HG03095 (cell line): ENCODE results near the gene DDX31.

Source experiments
- ATAC-seq: cut with Tn5 transposase; IDR thresholded peaks from one replicate; pipeline ENCODE4 v1.9.1; 2021; ENCODE audit warnings: moderate library complexity; ENCODE audit not compliant: unreplicated experiment

The DDX31 gene

GRCh38 chr9:132552041-132552440 is 117.7 kb downstream of the DDX31 start:
- no peak for ATAC-seq

GRCh38 chr9:132551556-132551955 is 118.2 kb downstream of the DDX31 start:
- ATAC-seq, result no peak

GRCh38 chr9:132548751-132549640 is 120.8 kb downstream of the DDX31 start:
- no peak for ATAC-seq

DNA sequence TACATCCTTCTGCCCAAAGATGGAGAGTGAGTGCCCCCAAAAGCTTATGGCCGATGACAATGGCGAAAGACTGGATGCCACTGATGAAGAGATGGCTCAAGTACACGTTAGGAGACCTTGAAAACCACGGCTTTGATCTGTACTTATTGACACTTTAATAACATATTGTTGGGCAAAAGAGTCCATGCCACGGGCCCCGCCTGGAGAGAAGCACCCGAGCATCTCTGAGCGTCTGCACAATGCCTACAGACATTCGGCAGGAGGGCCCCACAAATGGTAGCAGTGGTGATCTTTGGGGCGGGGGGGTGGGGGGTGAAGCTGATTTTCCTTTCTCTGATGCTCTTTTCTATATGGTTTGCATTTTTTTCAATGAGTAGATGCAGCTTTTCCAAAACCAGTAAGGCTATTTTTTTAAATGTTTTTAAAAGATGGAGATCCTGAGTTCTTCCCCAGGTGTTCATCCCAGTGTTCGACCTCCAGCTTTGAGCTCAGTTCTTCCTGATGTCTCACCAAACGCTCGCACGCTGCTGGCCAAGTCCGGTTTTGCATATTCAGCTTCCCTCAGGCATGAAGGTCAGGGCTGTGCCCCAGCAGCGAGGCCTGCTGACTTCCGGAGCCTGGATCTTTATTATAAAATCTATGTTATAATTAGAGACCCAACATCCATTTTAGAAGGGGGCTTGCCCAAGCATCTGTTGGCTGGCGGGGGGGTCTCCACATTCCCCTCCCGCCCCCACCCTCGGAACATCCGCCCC is 121.6 kb downstream of the DDX31 start:
- no peak for ATAC-seq

DNA sequence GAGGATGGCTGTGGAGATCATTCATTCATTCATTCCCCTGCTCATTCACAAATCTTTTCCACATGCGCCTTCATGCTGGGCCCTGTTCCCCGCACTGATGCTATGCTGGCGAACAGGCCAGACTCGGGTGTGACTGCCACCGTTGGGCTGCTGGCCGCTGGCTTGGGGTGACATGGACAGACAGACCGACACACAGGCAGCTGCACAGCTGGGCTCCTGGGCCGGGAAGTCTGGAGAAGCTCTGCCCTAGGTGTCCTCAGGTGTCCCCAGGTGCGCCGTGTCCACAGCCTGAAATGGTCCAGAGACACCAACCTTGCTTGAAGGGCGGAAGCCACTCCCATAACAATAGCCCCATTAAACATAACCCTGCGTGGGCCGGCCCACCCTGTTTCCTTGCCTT is 122.3 kb downstream of the DDX31 start:
- ATAC-seq, result no peak

- no peak for ATAC-seq
Measured at GRCh38 chr9:132547052-132547431, 122.7 kb downstream of the DDX31 start.

- no peak for ATAC-seq
Measured at GRCh38 chr9:132546148-132547051, 123.4 kb downstream of the DDX31 start.

DNA sequence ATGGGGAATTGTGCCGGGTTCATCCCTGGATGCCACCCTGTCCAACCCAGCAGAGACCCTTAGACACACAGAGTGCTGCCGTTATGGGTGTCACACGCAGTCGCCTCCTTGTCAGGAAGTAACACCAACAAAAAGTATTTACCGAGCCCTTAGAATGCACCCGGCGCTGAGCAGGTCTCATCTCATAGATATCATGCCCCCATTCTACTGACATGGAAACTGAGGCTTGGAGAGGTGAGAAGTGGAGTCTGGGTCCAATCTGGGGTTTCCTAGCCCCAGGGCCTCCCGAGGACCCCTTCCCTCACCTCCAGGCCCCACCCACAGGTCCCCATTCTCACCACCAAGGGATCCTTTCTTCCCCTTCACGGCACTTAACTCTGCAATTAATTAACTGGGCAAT is 124.2 kb downstream of the DDX31 start:
- no peak for ATAC-seq

GRCh38 chr9:132543960-132544359 is 125.8 kb downstream of the DDX31 start:
- ATAC-seq, result no peak

DNA sequence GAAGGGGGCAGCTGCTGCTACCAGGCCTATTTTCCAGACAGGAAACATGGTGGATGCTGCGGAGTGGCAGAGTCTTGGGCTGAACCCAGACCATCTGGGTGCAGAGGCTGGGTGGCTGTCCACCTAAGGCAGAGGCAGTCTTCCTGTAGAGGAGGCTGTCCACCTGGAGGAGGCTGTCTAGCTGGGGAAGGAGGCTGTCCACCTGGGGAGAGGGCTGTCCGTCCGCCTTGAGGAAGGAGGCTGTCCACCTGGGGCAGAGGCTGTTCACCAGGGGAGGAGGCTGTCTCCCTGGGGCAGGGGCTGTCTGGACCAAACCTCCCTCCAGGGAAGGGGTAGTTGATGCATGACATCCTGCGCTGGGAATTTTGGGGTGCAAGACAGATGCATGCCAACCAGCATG is 126.5 kb downstream of the DDX31 start:
- ATAC-seq, result no peak
